ENCODE measurements around the gene NTF3. TPM values are rescaled to one million over a fixed set of nuclear protein-coding genes. Genes with fewer than 3 reads are reported as not detected.

The NTF3 gene
- 1.0 and 2.2 TPM in 2 replicates for total RNA-seq

DNA sequence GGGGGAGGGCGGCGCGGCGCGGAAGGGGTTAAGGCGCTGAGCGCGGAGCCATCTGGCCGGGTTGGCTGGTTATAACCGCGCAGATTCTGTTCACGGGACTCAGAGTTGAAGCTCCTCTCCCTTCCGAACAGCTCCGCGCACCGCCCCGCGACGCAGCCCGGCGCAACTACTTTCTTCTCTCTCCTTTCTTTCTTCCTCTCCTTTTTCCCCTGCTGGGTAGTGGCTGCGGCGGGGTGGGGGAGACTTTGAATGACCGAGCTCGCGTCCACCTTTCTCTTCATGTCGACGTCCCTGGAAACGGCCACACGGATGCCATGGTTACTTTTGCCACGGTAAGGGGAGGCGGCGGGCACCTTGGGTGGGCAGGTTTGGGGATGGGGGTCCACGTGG is at the start of gene NTF3:
NTF3 (plus strand) TSS at position 98 of the 390 bp plus-strand sequence; CDS start at position 315, 217 bp downstream.

Measured in bronchus fibroblast of lung (primary cell).